Sciatic nerve (tissue), 2 donors: Measurements from ENCODE around the gene INF2. TPM values are rescaled to one million over a fixed set of nuclear protein-coding genes. Genes with fewer than 3 reads are reported as not detected.
"Not testable (repeated sequence)": the region's sequence is repeated elsewhere in the genome, so short reads cannot be mapped to it uniquely, and the experiment has no call there.

Experiments used
- ATAC-seq: fragments of 200-7000 bp; cut with Tn5 transposase; one replicate; pipeline ENCODE4 v1.9.1; 2020; ENCODE audit warnings: mild to moderate bottlenecking, moderate library complexity
- DNase-seq: peaks from one replicate; pipeline ENCODE4 v3.0.0-alpha.2; 2020; ENCODE audit warnings: low spot score
- intact Hi-C: fragments of 100-400 bp; cut with DNase I; formaldehyde crosslinking; loops from one replicate; pipeline ENCODE4 v1.14.2; 2022
- total RNA-seq: library from RNA; stranded (reverse); fragmentation: NEBNext Ultra II Directional; extraction: Animal tissue kit (Norgen Biotek cat#: 25700); gene quantifications from one replicate; pipeline ENCODE4 v1.2.1, GENCODE V29; 2021
- donor health status: DM: no; HTN: no; CAD: no.
- donor health status: DM: no; HTN: no; CAD: no.

INF2 gene
- total RNA-seq, 1 donor from 2014 or later, result 343 TPM

- no peak for ATAC-seq
- DNase-seq, result no peak
- intact Hi-C loops, result no loop called here
Observed at GRCh38 chr14:104655128-104655848, 34.1 kb upstream of the INF2 start.

GRCh38 chr14:104656014-104656714 is 33.3 kb upstream of the INF2 start:
- ATAC-seq, result peak; percentile 10
- intact Hi-C loops, result no loop called here
- DNase-seq, result no peak

GRCh38 chr14:104657101-104657524 is 32.3 kb upstream of the INF2 start:
- intact Hi-C loops, result no loop called here
- DNase-seq (no peak), ATAC-seq (peak; percentile 47)

GRCh38 chr14:104657563-104658324 is 31.7 kb upstream of the INF2 start:
- DNase-seq (no peak), ATAC-seq (no peak)
- intact Hi-C loops, result no loop called here

- ATAC-seq (no peak), DNase-seq (no peak)
- intact Hi-C loops, result no loop called here
Observed at GRCh38 chr14:104658325-104658712, 31.1 kb upstream of the INF2 start.

- no peak for DNase-seq
- intact Hi-C loops, result no loop called here
- no peak for ATAC-seq
Observed at GRCh38 chr14:104659146-104659545, 30.3 kb upstream of the INF2 start.

- ATAC-seq (peak; percentile 21), DNase-seq (no peak)
- intact Hi-C loops, result no loop called here
Observed at GRCh38 chr14:104659764-104660523, 29.5 kb upstream of the INF2 start.

GRCh38 chr14:104660597-104660996 is 28.8 kb upstream of the INF2 start:
- ATAC-seq, result no peak
- DNase-seq, result no peak
- intact Hi-C loops, result no loop called here

GRCh38 chr14:104661086-104661485 is 28.3 kb upstream of the INF2 start:
- ATAC-seq (no peak), DNase-seq (no peak)
- intact Hi-C loops, result no loop called here

GRCh38 chr14:104661528-104662157 is 27.8 kb upstream of the INF2 start:
- ATAC-seq, intact Hi-C loops, DNase-seq: not testable (repeated sequence)

GRCh38 chr14:104662472-104662871 is 26.9 kb upstream of the INF2 start:
- ATAC-seq, DNase-seq, intact Hi-C loops: not testable (repeated sequence)

GRCh38 chr14:104664107-104664506 is 25.3 kb upstream of the INF2 start:
- DNase-seq, result no peak
- intact Hi-C loops, result no loop called here

GRCh38 chr14:104664588-104664987 is 24.8 kb upstream of the INF2 start:
- intact Hi-C loops, result no loop called here
- DNase-seq (no peak), ATAC-seq (no peak)

More at GRCh38 chr14:104664107-104664506, 25.3 kb upstream of the INF2 start:
- no peak for ATAC-seq

- ATAC-seq (peak; percentile 54), DNase-seq (no peak)
- intact Hi-C loops, result no loop called here
Observed at GRCh38 chr14:104665114-104665656, 24.2 kb upstream of the INF2 start.

GRCh38 chr14:104665657-104666522 is 23.5 kb upstream of the INF2 start:
- intact Hi-C loops, result no loop called here
- DNase-seq (peak; percentile 88), ATAC-seq (peak; percentile 97)

- DNase-seq, intact Hi-C loops: not testable (repeated sequence)
- ATAC-seq, result peak; percentile 5
Observed at GRCh38 chr14:104666523-104666895, 22.9 kb upstream of the INF2 start.

GRCh38 chr14:104666981-104667380 is 22.4 kb upstream of the INF2 start:
- DNase-seq, result no peak
- no peak for ATAC-seq
- intact Hi-C loops, result no loop called here
